Pancreas (tissue), 10 donors: ENCODE measurements around the gene METTL25. TPM values are rescaled to one million over a fixed set of nuclear protein-coding genes. Genes with fewer than 3 reads are reported as not detected.
A peak's percentile ranks its signal among the peaks of the same experiment; 100 is the strongest.

ENCODE experiments used
- ATAC-seq, 4 donors: fragments of 200-7000 bp; cut with Tn5 transposase; one replicate each; pipeline versions ENCODE4 v1.8.0 to v1.9.1; 2020; ENCODE audit warnings: mild to moderate bottlenecking in 4 of 4, moderate library complexity in 4 of 4
- DNase-seq, 6 donors: peaks; one replicate each; pipeline ENCODE4 v3.0.0-alpha.2; 2020
- FAIRE-seq: peaks from 2 replicates; lab custom pipeline; 2012; peaks lifted over from hg19 to GRCh38; lab: Jason Lieb, UNC
- H3K27ac ChIP-seq, 4 donors: fragments of 200-600 bp; sonication (generic); 1 replicate in 3 of 4; 2 replicates in 1 of 4; pipeline versions ENCODE4 v1.5.0 to v1.8.0; 2020
- H3K27me3 ChIP-seq, 4 donors: fragments of 200-600 bp; one replicate each; pipeline ENCODE4 v1.8.0; 2021
- H3K36me3 ChIP-seq, 3 donors: fragments of 200-600 bp; sonication (generic) in 1 of 3; one replicate each; pipeline versions ENCODE4 v1.5.0 to v1.8.0; 2020 to 2021
- H3K4me1 ChIP-seq, 3 donors: fragments of 200-600 bp; one replicate each; pipeline ENCODE4 v1.8.0; 2021
- H3K4me3 ChIP-seq, 4 donors: fragments of 200-600 bp; sonication (generic) in 2 of 4; one replicate each; pipeline versions ENCODE4 v1.5.0 to v1.8.0; 2020 to 2021
- H3K9me3 ChIP-seq, 4 donors: fragments of 200-600 bp; one replicate each; pipeline ENCODE4 v1.8.0; 2021
- CTCF ChIP-seq, 4 donors: fragments of 200-600 bp; sonication (generic) in 3 of 4; IDR thresholded peaks; one replicate each; pipeline versions ENCODE4 v1.5.0 to v1.8.0; 2021; ENCODE audit warnings: antibody characterized with exemption in 4 of 4
- WGBS, 2 donors: extraction: QIAGEN DNeasy Blood & Tissue Kit; methylation state at CpG; one replicate each; pipeline ENCODE4 v1.1.7; 2013; 5-methylcytosine and 5-hydroxymethylcytosine counted together
- intact Hi-C, 3 donors: fragments of 100-400 bp; cut with DNase I; formaldehyde crosslinking; loops; one replicate each; pipeline versions ENCODE4 v1.11.1 to v1.14.2; 2022
- polyA plus RNA-seq, 2 donors: library from polyadenylated mRNA; stranded (reverse); fragments of 200-250 nt; gene quantifications; one replicate each; pipeline ENCODE4 v1.2.3, GENCODE V29; 2013
- total RNA-seq, 6 donors: library from RNA; stranded (reverse); fragmentation: NEBNext Ultra II Directional in 4 of 6; extraction: Animal tissue kit (Norgen Biotek cat#: 25700) in 4 of 6; gene quantifications; one replicate each; pipeline versions ENCODE4 v1.2.1 to v1.2.4, GENCODE V29; 2021 to 2023
- donor health status: healthy with polysubstance abuse.
- donor health status: DM: no; HTN: no; CAD: no; lungs with moderate emphysema.
- donor health status: DM: no; HTN: no; CAD: no.
- donor health status: control.
- donor health status: control.
- donor health status: Bipolar disorder and iron deficiency.
- donor health status: DM: yes; HTN: yes; CAD: no.
- donor health status: DM: no; HTN: no; CAD: no.
- donor health status: DM: no; HTN: no; CAD: no.
- donor health status: DM: yes; HTN: yes; CAD: no.

Gene METTL25
- total and polyA plus RNA-seq, 8 donors, result 3.5 to 9.5 (median 6.1) TPM

DNA sequence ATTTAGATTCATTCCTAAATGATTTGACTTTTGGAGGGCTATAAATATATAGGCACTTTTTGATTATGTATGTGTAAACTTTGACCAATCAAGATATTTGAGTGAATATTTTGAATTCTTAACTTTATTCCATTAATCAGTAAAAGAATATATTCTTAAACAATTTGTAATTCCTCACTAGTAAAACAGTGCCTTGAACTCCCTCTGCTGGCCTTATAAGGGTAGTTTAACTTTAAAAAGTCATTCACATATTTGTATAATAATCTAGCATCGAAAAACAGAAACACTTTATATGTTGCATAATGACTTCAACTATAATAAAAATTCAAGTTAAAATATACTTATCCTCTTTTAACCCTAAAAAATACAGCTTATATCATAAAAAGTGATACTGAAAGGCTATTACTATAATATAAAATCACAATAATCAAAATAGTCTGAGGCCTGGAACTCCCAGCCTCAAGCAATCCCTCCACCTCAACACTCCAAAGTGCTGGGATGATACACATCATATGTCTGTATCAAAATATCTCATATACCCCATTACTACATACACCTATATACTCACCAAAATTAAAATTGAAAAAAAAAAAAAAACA is 31.3 kb upstream of the METTL25 start:
- no peak for DNase-seq
- WGBS, 2 donors, result 6 to 10% methylated on average over 1 of the region's 1 CpG
- intact Hi-C loops, result loop anchor here in 2 of 3 donors (5.0 to 10.0 kb wide), 2 partner anchors 682 to 685 kb away; no protein-coding TSS in a partner anchor
- no peak overlapping the region for H3K4me3 ChIP-seq
- no peaks in the 10 kb centered on the region for H3K36me3 ChIP-seq
- peak; percentile 89 for FAIRE-seq
- no peaks in the 10 kb centered on the region for H3K4me1 ChIP-seq
- H3K27ac ChIP-seq, result no peak overlapping the region
- ATAC-seq, result peak in 2 of 4 donors; percentile 52 to 56
- peak in 2 of 4 donors; percentile 30 to 43 for TF ChIP-seq CTCF (IDR thresholded peaks at IDR 0.05)
- no peaks in the 10 kb centered on the region for H3K27me3 ChIP-seq
- no peaks in the 10 kb centered on the region for H3K9me3 ChIP-seq

DNA sequence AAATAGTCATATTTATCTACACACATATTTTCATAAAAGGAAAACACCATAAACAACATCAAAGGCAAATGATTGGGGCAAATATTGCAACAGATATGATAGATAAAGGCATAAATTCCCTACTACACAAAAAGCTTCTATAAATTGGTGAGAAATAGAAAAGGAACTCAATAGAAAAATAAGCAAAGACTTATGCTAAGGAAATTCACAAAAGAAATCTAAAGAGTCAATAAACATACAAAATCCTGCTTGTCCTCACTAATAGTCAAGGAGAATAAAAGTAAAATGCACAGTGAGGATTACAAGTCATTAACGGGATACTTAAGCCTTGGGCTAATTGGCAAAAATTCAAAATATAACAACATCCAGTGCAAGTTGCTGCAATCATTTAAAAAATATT is 30.5 kb upstream of the METTL25 start:
- H3K27me3 ChIP-seq, result no peaks in the 10 kb centered on the region
- 42 to 78% methylated on average over 1 of the region's 1 CpG for WGBS, 2 donors
- DNase-seq (no peak), ATAC-seq (no peak), FAIRE-seq (no peak)
- H3K27ac ChIP-seq, result no peak overlapping the region
- no peaks in the 10 kb centered on the region for H3K36me3 ChIP-seq
- H3K4me1 ChIP-seq, result no peaks in the 10 kb centered on the region
- no peak overlapping the region for H3K4me3 ChIP-seq
- TF ChIP-seq CTCF (IDR thresholded peaks at IDR 0.05), result no peak
- H3K9me3 ChIP-seq, result no peaks in the 10 kb centered on the region
- intact Hi-C loops, result loop anchor here in 2 of 3 donors (5.0 to 10.0 kb wide), 2 partner anchors 683 to 686 kb away; no protein-coding TSS in a partner anchor

GRCh38 chr12:82329508-82329907 is 28.8 kb upstream of the METTL25 start:
- H3K9me3 ChIP-seq, result no peaks in the 10 kb centered on the region
- intact Hi-C loops, result loop anchor here in 2 of 3 donors (5.0 to 10.0 kb wide), 2 partner anchors 685 to 687 kb away; no protein-coding TSS in a partner anchor

DNA sequence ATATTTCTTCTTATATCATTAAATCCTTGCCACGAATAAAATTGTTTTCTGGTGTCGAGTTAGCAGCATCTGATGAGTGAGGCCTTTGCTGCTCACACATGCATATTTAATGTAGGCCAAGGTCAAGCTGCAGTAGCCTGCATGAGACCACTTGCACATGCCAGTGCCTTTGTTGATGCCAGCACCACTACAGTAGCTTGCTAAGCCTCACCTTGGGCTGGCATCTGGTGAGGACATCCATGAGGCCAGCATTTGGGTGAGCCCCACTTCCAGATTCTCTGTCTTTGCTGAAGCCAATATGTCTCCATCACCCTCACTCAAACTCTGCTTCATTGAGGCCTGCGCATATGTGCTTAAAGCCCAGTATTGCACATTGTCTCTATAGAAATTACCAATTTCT is 8.2 kb upstream of the METTL25 start:
- Histone ChIP-seq H3K9me3 (no peaks in the 10 kb centered on the region), H3K4me3 (no peak overlapping the region), H3K36me3 (peaks cover 0 to 32% (median 12%) of the 10 kb centered on the region in 3 donors), H3K4me1 (peaks cover 0 to 7% (median 0%) of the 10 kb centered on the region in 3 donors), H3K27ac (no peak overlapping the region), H3K27me3 (no peaks in the 10 kb centered on the region)
- FAIRE-seq (no peak), ATAC-seq (no peak), DNase-seq (peak in 1 of 6 donors; percentile 13)
- intact Hi-C loops, result no loop called here
- TF ChIP-seq CTCF (IDR thresholded peaks at IDR 0.05), result no peak
- 83 to 96% methylated on average over 3 of the region's 3 CpGs for WGBS, 2 donors

More at GRCh38 chr12:82329508-82329907, 28.8 kb upstream of the METTL25 start:
- H3K27ac ChIP-seq, result no peak overlapping the region
- no peak for TF ChIP-seq CTCF (IDR thresholded peaks at IDR 0.05)
- ATAC-seq (no peak), DNase-seq (no peak), FAIRE-seq (no peak)
- no peaks in the 10 kb centered on the region for H3K36me3 ChIP-seq
- H3K4me3 ChIP-seq, result no peak overlapping the region
- H3K27me3 ChIP-seq, result no peaks in the 10 kb centered on the region
- H3K4me1 ChIP-seq, result no peaks in the 10 kb centered on the region
- 13 to 21% methylated on average over 1 of the region's 1 CpG for WGBS, 2 donors

GRCh38 chr12:82351390-82351789 is 6.9 kb upstream of the METTL25 start:
- no peak for TF ChIP-seq CTCF (IDR thresholded peaks at IDR 0.05)
- Histone ChIP-seq H3K4me1 (peaks cover 0 to 20% (median 12%) of the 10 kb centered on the region in 3 donors), H3K9me3 (no peaks in the 10 kb centered on the region), H3K4me3 (no peak overlapping the region), H3K27ac (no peak overlapping the region), H3K36me3 (peaks cover 0 to 32% (median 12%) of the 10 kb centered on the region in 3 donors), H3K27me3 (no peaks in the 10 kb centered on the region)
- WGBS, 2 donors, result 71 to 75% methylated on average over 6 of the region's 6 CpGs
- ATAC-seq (no peak), DNase-seq (no peak), FAIRE-seq (no peak)
- intact Hi-C loops, result no loop called here
